CD4-positive, alpha-beta T cell treated with Interferon gamma for 1 hour (primary cell): ENCODE measurements around the gene PDHA2.
"Not testable (repeated sequence)": the region's sequence is repeated elsewhere in the genome, so short reads cannot be mapped to it uniquely, and the experiment has no call there.

Source experiments
- DNase-seq: peaks from one replicate; pipeline ENCODE4 v3.0.0-alpha.2; 2020

The PDHA2 gene

GRCh38 chr4:95839891-95840290 lies at the start of gene PDHA2:
Gene PDHA2 (plus strand): TSS chr4:95840093. CDS start chr4:95840151, 58 bp downstream.
- no peak for DNase-seq

- no peak for DNase-seq
Observed at GRCh38 chr4:95798003-95798402, 41.9 kb upstream of the PDHA2 start.

- no peak for DNase-seq
Observed at GRCh38 chr4:95798727-95799126, 41.2 kb upstream of the PDHA2 start.

GRCh38 chr4:95821867-95822266 lies 18.0 kb upstream of the PDHA2 start:
- DNase-seq: no peak

GRCh38 chr4:95825546-95825945 lies 14.3 kb upstream of the PDHA2 start:
- no peak for DNase-seq

- no peak for DNase-seq
Observed at GRCh38 chr4:95830651-95831050, 9.2 kb upstream of the PDHA2 start.

GRCh38 chr4:95831166-95831565 lies 8.7 kb upstream of the PDHA2 start:
- no peak for DNase-seq

GRCh38 chr4:95833711-95834194 lies 6.1 kb upstream of the PDHA2 start:
- no peak for DNase-seq

- DNase-seq: no peak
Observed at GRCh38 chr4:95835672-95836071, 4.2 kb upstream of the PDHA2 start.

GRCh38 chr4:95838192-95838591 lies 1.7 kb upstream of the PDHA2 start:
- DNase-seq: no peak

- no peak for DNase-seq
Observed at GRCh38 chr4:95847908-95848460, 8.1 kb downstream of the PDHA2 start.

GRCh38 chr4:95850161-95850560 lies 10.3 kb downstream of the PDHA2 start:
- DNase-seq: no peak

GRCh38 chr4:95857761-95858160 lies 17.9 kb downstream of the PDHA2 start:
- DNase-seq: no peak

- no peak for DNase-seq
Observed at GRCh38 chr4:95867919-95868318, 28.0 kb downstream of the PDHA2 start.

- DNase-seq: not testable (repeated sequence)
Observed at GRCh38 chr4:95869414-95869813, 29.5 kb downstream of the PDHA2 start.

- DNase-seq: no peak
Observed at GRCh38 chr4:95869961-95870500, 30.1 kb downstream of the PDHA2 start.

GRCh38 chr4:95877636-95878035 lies 37.7 kb downstream of the PDHA2 start:
- no peak for DNase-seq

- DNase-seq: no peak
Observed at GRCh38 chr4:95887551-95887950, 47.7 kb downstream of the PDHA2 start.

GRCh38 chr4:95889662-95890061 lies 49.8 kb downstream of the PDHA2 start:
- no peak for DNase-seq
